ENCODE results near the gene COIL. TPM values are rescaled to one million over a fixed set of nuclear protein-coding genes. Genes with fewer than 3 reads are reported as not detected.
A peak's percentile ranks its signal among the peaks of the same experiment; 100 is the strongest.

COIL gene
- total RNA-seq, 1 donor = 11.9 TPM

GRCh38 chr17:56913353-56913866 is 47.4 kb downstream of the COIL start:
- peak overlapping the region; percentile 92 for H3K4me2 ChIP-seq (ENCODE audit: insufficient read depth, low read length)
- peak overlapping the region; percentile 83 for H3K4me3 ChIP-seq (ENCODE audit: insufficient read depth, low read length)
- H3K27me3 ChIP-seq (ENCODE audit: insufficient read depth, low read length) = no peaks in the 10 kb centered on the region
- no peak for TF ChIP-seq CTCF (IDR thresholded peaks at IDR 0.05; ENCODE audit: extremely low read depth, low read depth, low read length)
- H3K36me3 ChIP-seq (ENCODE audit: insufficient read depth, low read length) = peaks cover 4% of the 10 kb centered on the region
- H4K20me1 ChIP-seq (ENCODE audit: insufficient read depth, low read length) = peaks cover 10% of the 10 kb centered on the region
- H3K9me3 ChIP-seq (ENCODE audit: low read depth, low read length) = no peaks in the 10 kb centered on the region
- H3K27ac ChIP-seq (ENCODE audit: low read depth, low read length) = peak overlapping the region; percentile 68
- no peak for DNase-seq (ENCODE audit: insufficient read length, low spot score, missing footprints)
- peaks cover 62% of the 10 kb centered on the region for H3K79me2 ChIP-seq (ENCODE audit: insufficient read depth, low read length)
- H3K4me1 ChIP-seq (ENCODE audit: insufficient read depth, low read length) = peaks cover 32% of the 10 kb centered on the region
- peak overlapping the region; percentile 80 for H2AFZ ChIP-seq (ENCODE audit: low read length)

- no peak for TF ChIP-seq CTCF (IDR thresholded peaks at IDR 0.05; ENCODE audit: extremely low read depth, low read depth, low read length)
- peaks cover 32% of the 10 kb centered on the region for H3K4me1 ChIP-seq (ENCODE audit: insufficient read depth, low read length)
- H3K27me3 ChIP-seq (ENCODE audit: insufficient read depth, low read length) = no peaks in the 10 kb centered on the region
- no peaks in the 10 kb centered on the region for H3K9me3 ChIP-seq (ENCODE audit: low read depth, low read length)
- peak overlapping the region; percentile 68 for H3K27ac ChIP-seq (ENCODE audit: low read depth, low read length)
- no peak for DNase-seq (ENCODE audit: insufficient read length, low spot score, missing footprints)
- peak overlapping the region; percentile 80 for H2AFZ ChIP-seq (ENCODE audit: low read length)
- peaks cover 8% of the 10 kb centered on the region for H3K36me3 ChIP-seq (ENCODE audit: insufficient read depth, low read length)
- H3K4me2 ChIP-seq (ENCODE audit: insufficient read depth, low read length) = peak overlapping the region; percentile 92
- H3K79me2 ChIP-seq (ENCODE audit: insufficient read depth, low read length) = peaks cover 64% of the 10 kb centered on the region
- H4K20me1 ChIP-seq (ENCODE audit: insufficient read depth, low read length) = peaks cover 14% of the 10 kb centered on the region
- peak overlapping the region; percentile 83 for H3K4me3 ChIP-seq (ENCODE audit: insufficient read depth, low read length)
Measured at GRCh38 chr17:56913000-56913311, 47.9 kb downstream of the COIL start.

GRCh38 chr17:56912105-56912999 is 48.5 kb downstream of the COIL start:
- Histone ChIP-seq H3K4me1 (ENCODE audit: insufficient read depth, low read length) (peaks cover 32% of the 10 kb centered on the region), H3K4me2 (ENCODE audit: insufficient read depth, low read length) (peak overlapping the region; percentile 92), H3K36me3 (ENCODE audit: insufficient read depth, low read length) (peaks cover 14% of the 10 kb centered on the region), H2AFZ (ENCODE audit: low read length) (peak overlapping the region; percentile 80), H3K9me3 (ENCODE audit: low read depth, low read length) (no peaks in the 10 kb centered on the region), H3K27me3 (ENCODE audit: insufficient read depth, low read length) (no peaks in the 10 kb centered on the region), H3K4me3 (ENCODE audit: insufficient read depth, low read length) (peak overlapping the region; percentile 83), H3K27ac (ENCODE audit: low read depth, low read length) (peak overlapping the region; percentile 68), H3K79me2 (ENCODE audit: insufficient read depth, low read length) (peaks cover 64% of the 10 kb centered on the region), H4K20me1 (ENCODE audit: insufficient read depth, low read length) (peaks cover 14% of the 10 kb centered on the region)
- DNase-seq (ENCODE audit: insufficient read length, low spot score, missing footprints) = no peak
- TF ChIP-seq CTCF (IDR thresholded peaks at IDR 0.05; ENCODE audit: extremely low read depth, low read depth, low read length) = no peak

GRCh38 chr17:56910509-56911235 is 50.2 kb downstream of the COIL start:
- H3K79me2 ChIP-seq (ENCODE audit: insufficient read depth, low read length) = peaks cover 64% of the 10 kb centered on the region
- H3K4me2 ChIP-seq (ENCODE audit: insufficient read depth, low read length) = peak overlapping the region; percentile 29
- DNase-seq (ENCODE audit: insufficient read length, low spot score, missing footprints) = no peak
- no peaks in the 10 kb centered on the region for H3K27me3 ChIP-seq (ENCODE audit: insufficient read depth, low read length)
- peaks cover 28% of the 10 kb centered on the region for H3K36me3 ChIP-seq (ENCODE audit: insufficient read depth, low read length)
- H3K4me1 ChIP-seq (ENCODE audit: insufficient read depth, low read length) = peaks cover 26% of the 10 kb centered on the region
- no peak overlapping the region for H3K27ac ChIP-seq (ENCODE audit: low read depth, low read length)
- H2AFZ ChIP-seq (ENCODE audit: low read length) = no peak overlapping the region
- TF ChIP-seq CTCF (IDR thresholded peaks at IDR 0.05; ENCODE audit: extremely low read depth, low read depth, low read length) = no peak
- H4K20me1 ChIP-seq (ENCODE audit: insufficient read depth, low read length) = peaks cover 14% of the 10 kb centered on the region
- no peak overlapping the region for H3K4me3 ChIP-seq (ENCODE audit: insufficient read depth, low read length)
- H3K9me3 ChIP-seq (ENCODE audit: low read depth, low read length) = no peaks in the 10 kb centered on the region
